Measurements from ENCODE around the gene CMC1. TPM values are rescaled to one million over a fixed set of nuclear protein-coding genes. Genes with fewer than 3 reads are reported as not detected.

Gene CMC1
- total and polyA plus RNA-seq, 2 donors from 2014 or later: 20.0 to 71.0 TPM

DNA sequence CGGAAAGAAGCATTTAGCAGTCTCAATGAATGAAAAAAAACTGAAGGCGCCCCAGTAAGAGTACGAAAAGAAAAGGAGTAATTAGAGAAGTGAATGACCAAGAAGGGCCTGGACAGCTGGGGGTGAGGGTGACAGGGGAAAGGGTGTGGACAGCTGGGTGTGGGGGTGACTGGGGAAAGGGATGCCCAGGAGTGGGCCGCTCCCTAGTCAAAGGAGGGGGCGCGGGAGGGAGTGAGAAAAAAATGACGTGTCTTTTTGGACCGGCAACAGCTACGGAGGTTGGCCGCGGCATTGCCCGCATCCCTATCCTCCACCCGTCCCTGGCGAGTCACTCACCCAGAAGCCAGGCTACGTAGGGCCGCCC, 106.8 kb downstream of the CMC1 start:
- TF ChIP-seq, protein P1, sequence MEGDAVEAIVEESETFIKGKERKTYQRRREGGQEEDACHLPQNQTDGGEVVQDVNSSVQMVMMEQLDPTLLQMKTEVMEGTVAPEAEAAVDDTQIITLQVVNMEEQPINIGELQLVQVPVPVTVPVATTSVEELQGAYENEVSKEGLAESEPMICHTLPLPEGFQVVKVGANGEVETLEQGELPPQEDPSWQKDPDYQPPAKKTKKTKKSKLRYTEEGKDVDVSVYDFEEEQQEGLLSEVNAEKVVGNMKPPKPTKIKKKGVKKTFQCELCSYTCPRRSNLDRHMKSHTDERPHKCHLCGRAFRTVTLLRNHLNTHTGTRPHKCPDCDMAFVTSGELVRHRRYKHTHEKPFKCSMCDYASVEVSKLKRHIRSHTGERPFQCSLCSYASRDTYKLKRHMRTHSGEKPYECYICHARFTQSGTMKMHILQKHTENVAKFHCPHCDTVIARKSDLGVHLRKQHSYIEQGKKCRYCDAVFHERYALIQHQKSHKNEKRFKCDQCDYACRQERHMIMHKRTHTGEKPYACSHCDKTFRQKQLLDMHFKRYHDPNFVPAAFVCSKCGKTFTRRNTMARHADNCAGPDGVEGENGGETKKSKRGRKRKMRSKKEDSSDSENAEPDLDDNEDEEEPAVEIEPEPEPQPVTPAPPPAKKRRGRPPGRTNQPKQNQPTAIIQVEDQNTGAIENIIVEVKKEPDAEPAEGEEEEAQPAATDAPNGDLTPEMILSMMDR (IDR thresholded peaks at IDR 0.05; ENCODE audit: borderline replicate concordance, extremely low read depth, insufficient read depth): no peak
- DNase-seq: no peak
- H3K27me3 ChIP-seq (ENCODE audit: control insufficient read depth, insufficient read depth, low read length): no peaks in the 10 kb centered on the region
- no peaks in the 10 kb centered on the region for H3K36me3 ChIP-seq (ENCODE audit: control insufficient read depth in 2 of 3, insufficient read depth in 3 of 3, low read length in 3 of 3)
- no peaks in the 10 kb centered on the region for H3K9me3 ChIP-seq (ENCODE audit: control insufficient read depth in 2 of 3, insufficient read depth in 1 of 3, low read length in 3 of 3)
- FAIRE-seq: no peak
- intact Hi-C loops (cut with DNase I): no loop called here
- H3K4me1 ChIP-seq (ENCODE audit: control insufficient read depth in 2 of 3, insufficient read depth in 2 of 3, low read depth in 1 of 3, low read length in 3 of 3): peaks cover 0 to 6% (median 2%) of the 10 kb centered on the region in 3 donors
- peak overlapping the region; percentile 27 to 97 (median 74) for H3K9ac ChIP-seq (ENCODE audit: low read length in 3 of 3)
- H3K27ac ChIP-seq (ENCODE audit: low read depth in 2 of 2, low read length in 2 of 2): peak overlapping the region; percentile 99
- H3K4me3 ChIP-seq (ENCODE audit: low read length in 3 of 3): peak overlapping the region; percentile 85 to 98 (median 90)

DNA sequence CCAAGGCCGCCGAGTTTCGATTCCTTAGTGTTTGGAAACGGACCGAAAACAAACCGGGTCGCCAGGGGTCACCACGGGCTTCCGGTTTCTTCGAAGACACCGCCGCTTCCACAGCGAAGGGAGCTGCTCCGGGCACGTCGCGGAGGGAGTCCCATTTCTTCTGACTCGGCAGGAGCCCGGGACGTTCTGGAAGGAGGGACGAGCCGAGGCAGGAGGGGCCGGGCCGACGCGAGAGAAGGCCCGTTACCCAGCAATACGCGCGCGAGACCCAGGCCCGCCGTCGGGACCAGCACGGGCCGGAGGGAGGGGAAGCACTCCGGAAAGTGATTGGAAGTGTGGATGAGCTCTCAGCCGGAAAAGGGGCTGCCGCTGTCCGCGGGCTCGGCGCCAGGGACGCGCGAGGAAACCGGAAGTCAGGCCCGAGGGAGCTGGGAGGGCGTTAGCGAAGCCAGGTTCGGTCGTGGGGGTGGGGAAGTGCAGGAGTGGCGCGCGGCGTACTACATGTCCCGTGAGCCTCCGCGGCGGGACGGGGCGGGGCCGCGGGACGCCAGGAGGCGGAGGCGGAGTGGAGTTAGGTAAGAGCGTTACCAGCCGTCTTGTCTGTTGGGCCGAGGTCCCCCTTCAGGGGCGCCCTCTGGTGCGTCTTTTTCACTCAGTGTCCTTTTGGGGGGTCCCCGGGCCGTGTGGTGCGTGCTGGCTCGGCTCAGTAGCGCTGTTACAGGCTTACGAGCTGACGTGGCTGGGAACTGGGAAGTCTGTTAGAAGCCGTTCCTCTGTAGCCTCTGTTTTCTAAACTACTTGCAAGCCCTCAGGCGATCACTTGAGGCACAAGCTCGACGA, 107.4 kb downstream of the CMC1 start, which contains the start of the genes AZI2 and ZCWPW2:
TSS of gene AZI2 (minus strand) at position 196 of the 840 bp plus-strand sequence. CDS start 8,207 bp downstream, outside the sequence.
TSS of gene ZCWPW2 (plus strand) at position 93 of the 840 bp plus-strand sequence. CDS start 64,348 bp downstream, outside the sequence.
- DNase-seq: peak; percentile 97 to 98 (median 98)
- intact Hi-C loops (cut with DNase I): no loop called here
- Histone ChIP-seq H3K27me3 (ENCODE audit: control insufficient read depth, insufficient read depth, low read length) (no peaks in the 10 kb centered on the region), H3K36me3 (ENCODE audit: control insufficient read depth in 2 of 3, insufficient read depth in 3 of 3, low read length in 3 of 3) (no peaks in the 10 kb centered on the region), H3K27ac (ENCODE audit: low read depth in 2 of 2, low read length in 2 of 2) (peak within 1 kb of the TSS; percentile 99), H3K9ac (ENCODE audit: low read length in 3 of 3) (peak within 1 kb of the TSS; percentile 84 to 98 (median 97)), H3K9me3 (ENCODE audit: control insufficient read depth in 2 of 3, insufficient read depth in 1 of 3, low read length in 3 of 3) (no peaks in the 10 kb centered on the region), H3K4me3 (ENCODE audit: low read length in 3 of 3) (peak within 1 kb of the TSS; percentile 85 to 98 (median 90)), H3K4me1 (ENCODE audit: control insufficient read depth in 2 of 3, insufficient read depth in 2 of 3, low read depth in 1 of 3, low read length in 3 of 3) (peaks cover 0 to 6% (median 2%) of the 10 kb centered on the region in 3 donors)
- no peak for FAIRE-seq
- TF ChIP-seq, protein P1 (IDR thresholded peaks at IDR 0.05; ENCODE audit: borderline replicate concordance, extremely low read depth, insufficient read depth): peak; percentile 11

DNA sequence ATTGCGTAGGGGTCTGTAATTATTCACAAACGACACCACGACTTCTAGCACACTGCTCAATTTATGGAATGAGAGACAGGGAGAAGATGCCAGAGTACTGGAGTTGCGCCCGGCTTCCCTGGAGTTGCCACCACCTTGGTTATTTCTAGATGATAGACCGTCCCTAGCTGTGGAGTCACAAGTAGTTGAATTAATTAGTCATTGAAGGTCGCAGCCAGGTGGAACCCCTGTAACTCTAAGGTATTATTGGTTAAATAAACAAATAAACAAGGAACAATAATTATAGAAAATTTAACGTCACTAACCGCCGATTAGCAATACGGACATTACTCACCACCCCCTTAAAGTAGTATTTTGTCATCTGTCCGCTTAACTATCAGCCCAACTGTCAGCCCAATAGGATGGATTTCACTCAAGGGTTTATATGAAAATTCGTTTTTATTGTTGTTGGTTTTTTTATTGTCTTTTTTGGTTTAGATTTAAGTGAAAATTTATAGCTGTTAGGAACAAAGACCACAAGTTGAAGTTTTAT, 108.1 kb downstream of the CMC1 start:
- Histone ChIP-seq H3K4me1 (ENCODE audit: control insufficient read depth in 2 of 3, insufficient read depth in 2 of 3, low read depth in 1 of 3, low read length in 3 of 3) (peaks cover 0 to 6% (median 2%) of the 10 kb centered on the region in 3 donors), H3K27me3 (ENCODE audit: control insufficient read depth, insufficient read depth, low read length) (no peaks in the 10 kb centered on the region), H3K36me3 (ENCODE audit: control insufficient read depth in 2 of 3, insufficient read depth in 3 of 3, low read length in 3 of 3) (no peaks in the 10 kb centered on the region), H3K4me3 (ENCODE audit: low read length in 3 of 3) (peak overlapping the region; percentile 85 to 98 (median 90)), H3K27ac (ENCODE audit: low read depth in 2 of 2, low read length in 2 of 2) (peak overlapping the region; percentile 99), H3K9ac (ENCODE audit: low read length in 3 of 3) (peak overlapping the region; percentile 84 to 98 (median 97)), H3K9me3 (ENCODE audit: control insufficient read depth in 2 of 3, insufficient read depth in 1 of 3, low read length in 3 of 3) (no peaks in the 10 kb centered on the region)
- DNase-seq (no peak), FAIRE-seq (no peak)
- TF ChIP-seq, protein P1 (IDR thresholded peaks at IDR 0.05; ENCODE audit: borderline replicate concordance, extremely low read depth, insufficient read depth): no peak
- intact Hi-C loops (cut with DNase I): no loop called here

Other genes starting within 250 kb of the CMC1 start
- gene ZCWPW2, start 107.1 kb downstream of the CMC1 start, total RNA-seq: 2.0 TPM
- 0.54 TPM for gene ZCWPW2, start 107.1 kb downstream of the CMC1 start, polyA plus RNA-seq (ENCODE audit: insufficient read depth, low read depth, low replicate concordance)
- 59.0 TPM for gene AZI2, start 107.2 kb downstream of the CMC1 start, total RNA-seq
- gene AZI2, start 107.2 kb downstream of the CMC1 start, polyA plus RNA-seq (ENCODE audit: insufficient read depth, low read depth, low replicate concordance): 38.2 TPM

Measured in kidney (tissue), 14 donors.